Activated gamma-delta T cell (primary cell): ENCODE measurements around the gene NUP93.
"Not testable (repeated sequence)": the region's sequence is repeated elsewhere in the genome, so short reads cannot be mapped to it uniquely, and the experiment has no call there.

Source experiments
- DNase-seq: peaks from one replicate; lab custom pipeline; 2025; lab: John Stamatoyannopoulos, UW

Gene NUP93

DNA sequence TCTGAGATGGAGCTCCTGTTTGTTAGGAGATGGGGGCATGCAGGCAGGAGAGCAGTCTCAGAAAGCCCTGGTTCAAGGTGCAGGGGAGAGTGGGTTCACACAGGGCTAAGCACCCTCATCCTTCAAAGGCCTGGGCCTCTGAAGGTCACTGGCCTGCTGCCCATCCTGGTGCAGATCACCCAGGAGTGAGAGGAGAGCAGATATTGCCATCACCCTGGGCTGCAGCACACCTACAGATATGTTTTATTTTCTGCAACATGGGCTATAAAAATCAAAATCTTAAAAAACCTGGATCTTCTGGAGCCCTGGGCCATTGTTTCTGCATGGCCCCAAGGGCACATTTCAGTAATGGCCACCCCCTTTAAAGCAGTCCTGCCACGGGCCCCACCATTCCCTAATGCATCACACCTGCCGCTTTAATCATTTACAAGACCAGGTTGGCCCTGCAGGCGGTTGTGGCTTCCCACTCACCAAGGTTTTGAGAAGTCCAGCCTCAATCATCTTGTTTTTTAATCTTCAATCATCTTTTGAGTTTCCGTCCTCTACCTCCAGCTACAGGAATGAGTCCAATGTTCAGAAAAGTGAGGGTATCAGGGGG, 20.4 kb upstream of the NUP93 start:
- no peak for DNase-seq

DNA sequence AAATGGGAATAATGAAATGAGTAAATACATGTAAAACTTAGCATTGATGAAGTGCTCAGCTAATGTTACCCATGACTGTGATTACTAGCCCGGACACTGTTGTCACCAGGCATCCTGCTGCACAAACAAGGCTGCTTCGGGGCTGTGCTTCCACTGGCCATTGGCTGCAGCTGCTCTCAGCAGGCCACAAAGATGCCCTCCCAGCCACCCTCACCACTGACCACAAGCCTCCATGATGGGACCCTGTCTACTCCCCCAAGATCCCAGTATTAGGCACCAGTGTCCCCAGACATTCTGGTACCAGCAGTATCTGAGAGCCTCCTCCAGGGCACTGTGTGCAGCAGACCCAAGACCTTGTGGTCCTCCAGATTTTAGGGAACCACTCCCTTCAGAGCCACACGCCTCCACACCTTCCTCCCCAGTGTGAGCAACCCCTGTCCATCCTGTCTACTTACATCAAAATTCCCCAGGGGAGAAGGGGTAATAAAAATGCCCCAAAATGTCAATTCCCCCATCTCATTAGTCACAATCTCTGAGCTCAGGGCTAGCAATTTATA, 19.7 kb upstream of the NUP93 start:
- DNase-seq: no peak

DNA sequence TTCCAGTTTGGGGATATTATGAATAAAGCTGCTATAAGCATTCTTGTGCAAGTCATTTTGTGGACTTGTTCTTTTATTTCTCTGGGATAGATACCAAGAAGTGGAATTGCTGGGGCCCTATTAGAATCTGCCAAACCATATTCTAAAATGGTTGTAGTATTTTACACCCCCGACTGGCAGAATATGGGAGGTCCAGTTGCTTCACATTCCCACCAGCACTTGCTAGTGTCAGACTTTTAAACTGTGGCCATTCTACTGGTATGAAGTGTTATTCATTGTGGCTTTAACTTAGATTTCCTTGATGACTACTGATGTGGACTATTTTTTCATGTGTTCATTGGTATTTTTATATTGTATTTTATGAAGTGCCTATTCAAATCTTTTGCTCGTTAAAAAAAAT, 18.1 kb upstream of the NUP93 start:
- no peak for DNase-seq

DNA sequence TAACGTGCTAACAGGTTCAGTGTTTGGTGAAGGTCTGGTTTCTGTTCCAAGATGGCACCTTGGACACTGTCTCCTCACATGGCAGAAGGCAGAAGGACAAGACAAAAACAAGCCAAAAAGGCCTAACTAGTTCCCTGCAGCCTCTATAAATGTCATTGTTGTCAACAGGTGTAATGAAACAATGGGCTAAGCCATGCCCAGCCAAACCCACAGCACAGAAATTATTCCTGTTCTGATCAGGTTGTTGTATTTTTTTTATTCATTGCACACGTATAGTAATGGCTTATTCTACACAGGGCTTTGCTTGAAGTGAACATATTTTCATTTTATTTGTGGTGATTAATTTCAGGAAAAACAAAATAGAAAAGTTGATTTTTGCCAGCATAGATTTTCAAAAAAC, 16.1 kb upstream of the NUP93 start:
- DNase-seq: no peak

DNA sequence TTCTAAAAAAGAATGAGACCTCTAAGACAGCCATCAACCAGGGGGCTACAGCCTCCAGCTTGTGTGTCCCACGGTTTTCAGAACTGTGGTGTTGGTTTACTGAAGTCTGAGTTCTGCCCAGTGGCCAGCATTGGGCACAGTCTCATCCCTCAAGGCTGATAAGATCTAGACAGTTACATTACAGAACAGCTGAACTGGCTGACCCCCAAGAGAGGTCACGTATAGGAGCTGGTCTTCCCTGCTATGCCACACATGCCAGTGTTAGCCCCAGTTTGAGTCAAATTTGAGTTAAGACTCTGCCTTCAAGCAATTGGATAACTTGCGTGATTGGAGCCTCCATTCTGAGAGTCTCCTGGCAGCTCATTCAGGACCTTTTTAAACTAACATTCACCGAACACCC, 14.8 kb upstream of the NUP93 start:
- DNase-seq: no peak

DNA sequence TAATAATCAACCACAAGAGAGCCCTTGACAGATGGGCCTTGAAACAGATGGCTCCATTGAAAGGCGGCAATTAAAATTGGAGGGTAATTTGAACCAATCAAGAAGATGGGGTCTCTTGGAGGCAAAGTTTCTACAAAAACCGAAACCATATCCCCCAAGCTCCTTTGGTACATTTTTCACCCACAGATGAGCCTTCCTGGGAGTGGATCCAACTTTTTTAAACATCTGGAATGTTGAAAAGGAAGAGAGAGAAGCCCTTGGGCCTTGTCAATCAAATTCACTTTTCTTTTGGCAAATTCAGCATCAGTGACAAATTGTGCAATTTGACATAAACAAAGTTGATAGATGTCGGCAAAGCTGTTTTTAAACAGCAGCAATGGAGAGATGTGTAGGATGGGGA, 13.2 kb upstream of the NUP93 start:
- DNase-seq: no peak

DNA sequence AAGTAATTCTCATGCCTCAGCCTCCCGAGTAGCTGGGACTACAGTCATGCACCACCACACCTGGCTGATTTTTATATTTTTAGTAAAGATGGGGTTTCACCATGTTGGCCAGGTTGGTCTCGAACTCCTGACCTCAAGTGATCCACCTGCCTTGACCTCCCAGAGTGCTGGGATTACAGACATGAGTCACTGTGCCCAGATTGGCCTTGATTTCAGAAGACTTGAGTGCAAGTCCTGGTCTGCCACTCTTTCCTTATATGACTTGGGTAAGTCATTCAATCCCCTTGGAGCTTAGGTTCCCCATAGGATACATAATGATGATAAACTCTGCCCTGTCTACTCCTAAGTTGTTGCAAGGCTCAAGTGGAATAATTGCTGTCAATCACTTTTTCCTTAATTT, 12.4 kb upstream of the NUP93 start:
- DNase-seq: not testable (repeated sequence)

DNA sequence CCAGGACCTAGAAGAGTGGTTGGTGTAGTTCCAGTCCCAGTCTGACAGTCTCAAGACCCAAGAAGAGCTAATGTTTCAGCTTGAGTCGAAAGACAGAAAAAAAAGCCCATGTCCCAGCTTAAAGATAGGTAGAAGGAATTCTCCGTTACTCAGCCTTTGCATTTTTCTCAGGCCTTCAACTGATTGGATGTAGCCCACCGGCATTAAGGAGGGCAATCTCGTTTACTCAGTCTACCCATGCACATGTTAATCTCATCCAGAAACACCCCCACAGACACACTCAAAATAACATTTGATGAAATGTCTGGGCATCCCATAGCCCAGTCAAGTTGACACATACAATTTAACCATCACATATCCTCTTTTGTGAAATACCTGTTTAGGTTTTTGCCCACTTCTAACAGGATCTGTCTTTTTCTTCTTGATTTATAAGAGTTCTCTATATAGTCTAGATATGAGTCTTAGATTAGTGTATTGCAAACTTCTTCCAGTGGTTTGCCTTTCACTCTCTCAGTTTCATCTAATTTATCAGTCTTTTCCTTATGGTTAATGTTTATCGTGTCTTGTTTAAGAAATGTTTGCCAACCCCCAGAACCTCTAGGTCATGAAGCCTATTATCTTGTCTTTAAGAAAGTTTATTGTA, 7.6 kb upstream of the NUP93 start:
- no peak for DNase-seq

DNA sequence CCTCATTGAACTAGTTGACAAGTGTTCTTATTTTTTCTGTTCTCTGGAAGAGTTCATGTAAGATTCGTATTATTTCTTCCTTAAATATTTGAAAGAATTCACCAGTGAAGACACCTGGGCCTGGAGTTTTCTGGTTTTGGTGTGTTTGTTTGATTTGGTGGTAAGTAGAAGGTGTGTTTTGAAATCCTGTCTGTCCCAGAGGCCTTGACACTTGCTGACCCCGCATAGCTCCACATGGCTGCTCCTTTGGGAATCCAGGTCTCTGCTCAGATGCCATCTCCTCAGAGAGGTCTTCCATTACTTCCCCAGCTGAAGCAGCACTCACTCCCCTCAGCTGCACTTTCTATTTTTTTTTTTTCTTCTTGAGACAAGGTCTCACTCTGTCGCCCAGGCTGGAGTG, 5.7 kb upstream of the NUP93 start:
- DNase-seq: no peak

DNA sequence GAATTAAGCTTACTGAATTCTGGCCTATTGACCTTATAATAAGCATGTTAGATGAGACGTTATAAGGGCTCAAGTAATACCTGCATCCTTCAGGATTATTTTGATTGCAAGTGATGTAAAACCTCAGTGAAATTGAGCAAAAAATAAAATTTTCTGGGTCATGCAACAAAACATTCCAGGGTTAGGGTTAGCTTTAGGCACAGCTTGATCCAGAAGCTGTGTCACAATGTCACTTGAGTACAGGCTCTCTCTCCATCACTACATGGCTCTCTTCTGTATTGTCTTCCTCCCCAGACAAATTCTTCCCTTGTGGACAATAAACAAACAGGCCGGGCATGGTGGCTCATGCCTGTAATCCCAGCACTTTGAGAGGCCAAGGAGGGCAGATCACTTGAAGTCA, 3.6 kb upstream of the NUP93 start:
- DNase-seq: no peak

DNA sequence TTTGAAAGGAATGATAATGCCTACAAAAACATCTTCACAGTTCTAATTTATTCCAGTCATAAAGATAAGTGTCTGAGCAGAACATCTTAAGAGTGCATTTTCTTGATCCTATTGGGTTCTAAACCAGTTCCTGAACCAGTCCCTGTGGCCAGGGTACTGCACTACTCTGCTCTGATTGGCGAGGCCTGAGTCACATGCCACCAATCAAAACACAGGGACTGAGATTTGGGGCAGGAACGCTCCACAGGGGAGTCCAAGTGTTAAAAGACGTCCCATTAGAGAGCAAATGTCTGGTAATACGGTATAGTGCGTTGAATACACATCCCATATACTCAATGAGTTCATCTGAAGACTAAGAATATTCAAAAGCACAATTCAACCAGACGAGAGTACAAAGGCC, 3.0 kb upstream of the NUP93 start:
- DNase-seq: no peak

DNA sequence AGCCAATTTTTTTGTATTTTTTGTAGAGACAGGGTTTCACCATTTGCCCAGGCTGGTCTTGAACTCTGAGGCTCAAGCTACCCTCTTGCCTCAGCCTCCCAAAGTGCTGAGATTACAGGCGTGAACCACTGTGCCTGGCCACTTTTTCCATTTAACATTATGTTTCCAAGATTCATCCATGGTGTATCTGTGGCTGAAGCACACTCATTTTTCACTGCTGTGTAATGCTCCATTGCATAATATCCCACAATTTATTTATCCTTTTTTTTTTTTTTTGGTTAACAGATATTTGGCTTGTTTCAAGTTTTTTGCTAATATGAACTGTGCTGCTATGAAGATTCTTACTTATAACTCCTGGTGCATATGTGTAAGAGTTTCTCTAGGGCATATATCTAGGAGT, 1.9 kb upstream of the NUP93 start:
- no peak for DNase-seq

DNA sequence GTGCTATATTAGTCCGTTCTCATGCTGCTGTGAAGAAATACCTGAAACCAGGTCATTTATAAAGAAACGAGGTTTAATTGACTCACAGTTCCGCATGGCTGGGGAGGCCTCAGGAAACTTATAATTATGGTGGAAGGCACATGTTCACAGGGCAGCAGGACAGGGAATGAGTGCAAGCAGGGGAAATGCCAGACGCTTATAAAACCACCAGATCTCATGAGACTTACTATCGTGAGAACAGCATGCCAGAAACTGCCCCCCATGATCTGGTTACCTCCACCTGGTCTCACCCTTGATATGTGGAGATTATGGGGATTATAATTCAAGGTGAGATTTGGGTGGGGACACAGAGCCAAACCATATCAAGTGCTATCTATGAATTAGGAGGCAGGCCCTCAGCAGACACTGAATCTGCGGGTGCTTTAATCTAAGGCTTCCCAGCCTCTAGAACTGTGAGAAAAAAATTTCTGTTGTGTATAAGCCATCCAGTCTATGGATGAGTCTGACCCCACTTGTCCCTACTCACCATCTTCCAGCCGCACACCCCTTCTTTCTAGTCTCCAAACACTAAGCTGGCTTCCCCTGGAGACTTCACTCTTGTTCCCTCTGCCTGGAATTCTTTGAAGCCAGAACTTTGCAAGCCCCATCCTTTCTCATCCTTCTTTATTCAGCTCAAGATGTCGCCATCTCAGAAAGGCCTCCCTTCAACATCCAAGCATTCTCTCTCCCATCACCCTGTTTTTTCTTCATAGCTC, 772 bp upstream of the NUP93 start:
- no peak for DNase-seq

DNA sequence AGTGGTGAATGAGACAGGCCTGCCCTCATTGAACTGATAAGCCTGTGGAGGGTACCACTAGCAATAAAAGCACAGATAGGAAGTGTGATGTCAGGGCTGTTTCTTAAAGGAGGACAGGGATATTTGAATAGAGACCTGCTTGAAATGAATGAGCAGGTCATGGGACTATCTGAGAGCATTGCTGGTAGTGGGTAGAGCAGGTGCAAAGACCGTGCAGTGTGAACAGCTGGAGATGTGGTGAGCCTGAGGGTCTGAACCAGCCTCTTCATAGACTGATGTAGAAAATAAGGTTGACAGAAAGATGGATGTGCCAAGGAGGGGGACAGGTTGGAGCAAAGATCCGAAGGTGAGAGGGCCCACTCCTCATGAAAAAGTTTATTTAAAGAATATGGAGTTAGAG, 2.4 kb downstream of the NUP93 start:
- DNase-seq: no peak

DNA sequence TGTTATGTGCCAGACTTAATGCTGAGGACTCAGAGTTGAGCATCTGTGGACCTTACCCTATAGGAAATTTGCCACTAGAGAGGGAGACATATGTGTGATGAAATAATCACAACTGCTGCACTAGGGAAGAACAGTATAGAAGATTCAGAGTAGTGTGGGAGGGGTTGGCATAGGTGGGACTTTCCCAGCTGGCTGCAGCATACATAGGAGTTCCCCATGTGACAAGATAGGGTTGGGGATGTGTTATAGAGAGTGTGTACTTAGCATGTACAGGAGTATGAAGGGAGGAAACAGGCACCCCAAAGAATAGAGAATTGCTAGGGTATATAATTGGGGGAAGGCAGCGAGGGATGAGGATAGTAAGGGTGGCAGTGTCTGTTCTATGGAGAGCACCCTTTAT, 2.9 kb downstream of the NUP93 start:
- no peak for DNase-seq

DNA sequence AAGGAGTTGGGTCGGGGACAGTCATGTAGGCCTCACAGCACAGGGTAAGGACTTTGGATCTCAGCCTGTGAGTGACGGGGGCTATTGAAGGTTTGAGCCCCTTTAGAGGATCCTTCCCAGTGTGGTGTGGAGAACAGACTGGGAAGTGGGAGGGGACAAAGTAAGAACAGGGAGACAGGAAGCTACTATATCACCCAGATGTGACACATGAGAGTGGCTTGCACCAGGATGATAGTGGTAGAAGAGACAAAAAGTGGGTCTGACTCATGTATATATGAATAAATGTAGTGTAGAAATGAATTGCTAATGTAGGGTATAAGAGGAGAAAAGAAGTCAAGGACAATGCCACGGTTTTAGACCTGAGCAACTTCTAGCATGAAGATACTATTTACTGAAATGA, 4.5 kb downstream of the NUP93 start:
- DNase-seq: no peak

DNA sequence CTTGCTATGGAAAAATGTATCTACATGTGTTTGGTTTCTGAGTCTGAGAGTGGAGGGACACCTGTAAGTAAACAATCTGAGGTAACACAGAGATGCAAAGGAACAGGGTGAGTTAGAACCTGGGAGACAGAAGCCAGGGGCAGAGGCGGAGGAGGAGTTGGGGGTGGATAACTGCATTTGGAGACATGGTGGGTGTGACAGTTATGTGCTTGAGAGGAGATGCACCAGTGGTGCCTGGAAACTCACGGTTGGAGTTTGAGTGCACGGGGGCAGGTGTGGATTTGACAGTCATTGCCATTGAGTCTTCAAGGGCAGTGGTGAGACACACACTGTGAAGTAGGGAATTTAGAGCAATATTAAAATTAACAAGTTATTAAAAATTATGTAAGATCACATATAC, 6.5 kb downstream of the NUP93 start:
- DNase-seq: no peak

DNA sequence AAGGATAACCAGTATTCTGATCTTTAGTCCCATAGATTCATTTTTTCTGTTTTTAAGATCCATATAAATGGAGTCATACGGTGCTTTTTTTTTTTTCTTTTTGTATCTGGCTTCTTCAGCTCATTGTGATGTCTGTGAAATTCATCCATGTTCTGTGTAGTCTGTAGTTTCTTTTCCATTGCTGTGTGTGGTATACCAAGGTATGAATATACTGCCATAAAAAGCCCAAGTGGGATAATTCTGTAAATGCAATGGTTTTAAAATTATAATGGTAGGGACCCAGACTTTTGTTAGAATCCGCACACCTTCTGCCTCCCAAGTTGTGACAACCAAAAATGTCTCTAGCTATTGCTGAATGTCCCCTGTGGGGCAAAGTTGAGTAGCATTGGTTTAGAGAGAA, 7.6 kb downstream of the NUP93 start:
- no peak for DNase-seq

DNA sequence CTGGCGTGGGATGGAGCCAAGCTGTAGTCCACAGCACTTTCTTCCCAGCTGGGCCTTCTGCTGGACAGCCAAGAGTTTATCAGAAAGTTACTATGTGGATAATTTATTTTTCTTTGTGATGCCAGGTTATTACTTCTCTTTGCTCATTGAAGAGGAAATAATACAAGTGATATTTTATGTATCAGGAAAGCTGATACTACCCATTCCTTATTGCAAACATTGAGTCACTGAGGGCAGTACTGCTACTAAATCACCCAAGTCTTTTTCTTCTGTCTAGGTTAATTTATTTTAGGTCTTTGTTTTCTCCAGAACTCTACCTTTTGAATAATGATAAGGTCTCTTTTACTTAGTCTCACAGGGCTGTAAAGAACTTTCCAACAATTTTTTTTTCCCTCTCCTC, 8.3 kb downstream of the NUP93 start:
- no peak for DNase-seq

DNA sequence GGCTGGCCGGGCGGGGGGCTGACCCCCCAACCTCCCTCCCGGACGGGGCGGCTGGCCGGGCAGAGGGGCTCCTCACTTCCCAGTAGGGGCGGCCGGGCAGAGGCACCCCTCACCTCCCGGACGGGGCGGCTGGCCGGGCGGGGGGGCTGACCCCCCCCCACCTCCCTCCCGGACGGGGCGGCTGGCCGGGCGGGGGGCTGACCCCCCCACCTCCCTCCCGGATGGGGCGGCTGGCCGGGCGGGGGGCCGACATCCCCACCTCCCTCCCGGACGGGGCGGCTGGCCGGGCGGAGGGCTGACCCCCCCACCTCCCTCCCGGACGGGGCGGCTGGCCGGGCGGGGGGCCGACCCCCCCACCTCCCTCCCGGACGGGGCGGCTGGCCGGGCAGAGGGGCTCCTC, 9.4 kb downstream of the NUP93 start:
- not testable (repeated sequence) for DNase-seq

DNA sequence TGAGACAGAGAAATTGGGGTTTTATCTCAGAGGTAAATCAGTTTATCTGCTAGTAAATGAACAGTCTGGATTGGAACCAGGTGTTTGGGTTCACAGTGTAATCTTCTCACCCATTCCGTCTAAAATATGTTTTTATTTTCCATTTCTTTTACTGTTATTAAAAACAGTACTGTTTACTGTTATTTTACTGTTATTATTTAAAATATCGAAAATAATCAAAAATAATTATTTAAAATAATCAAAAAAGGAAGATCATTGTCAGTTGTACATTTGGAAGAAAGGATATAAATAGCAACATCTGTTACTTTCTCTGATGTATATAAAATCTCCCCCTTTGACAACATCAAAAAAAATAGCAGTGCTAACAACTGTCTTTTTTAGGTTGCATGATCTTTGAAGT, 11.5 kb downstream of the NUP93 start:
- DNase-seq: no peak

DNA sequence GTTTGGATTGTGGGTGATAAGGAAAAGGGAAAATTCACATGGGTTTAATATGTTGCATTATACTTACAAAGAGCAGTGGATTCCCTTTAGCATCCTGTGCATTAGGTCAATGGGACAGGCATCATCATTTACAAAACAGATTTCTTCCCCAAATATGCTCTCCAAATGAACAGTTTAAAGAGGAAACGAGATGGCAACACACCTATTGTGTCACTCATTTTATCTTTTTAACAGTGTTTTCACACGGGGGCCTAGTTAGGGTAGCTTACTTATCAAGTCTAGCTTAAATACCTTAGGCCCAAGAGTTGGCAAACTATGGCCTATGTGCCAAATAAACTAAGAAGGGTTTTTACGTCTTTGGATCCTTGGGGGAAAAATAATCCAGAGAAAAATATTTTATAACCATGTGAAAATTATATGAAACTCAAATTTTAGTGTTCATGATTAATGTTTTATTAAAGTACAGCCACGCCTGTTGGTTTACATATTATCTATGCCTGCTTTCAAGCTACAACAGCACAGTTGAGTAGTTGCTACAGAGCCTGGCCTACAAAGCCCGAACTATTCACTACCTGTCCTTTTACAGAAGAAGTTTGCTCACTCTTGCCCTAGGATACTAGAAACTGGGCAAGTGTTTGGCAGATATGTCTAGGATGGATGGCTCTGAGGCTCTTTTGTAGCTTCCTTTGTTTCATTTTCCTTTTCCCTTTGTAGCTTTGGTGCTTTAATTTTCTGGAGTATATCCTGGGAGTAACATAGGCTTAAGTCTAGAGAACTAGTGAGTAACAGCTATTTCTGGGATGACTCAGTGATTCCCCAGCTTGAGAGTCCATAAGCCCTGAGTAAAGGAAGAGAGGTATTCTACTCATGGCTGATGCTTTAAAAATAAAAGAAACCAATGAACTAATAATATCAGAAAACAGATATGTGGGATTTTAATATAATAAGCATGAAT, 12.4 kb downstream of the NUP93 start:
- no peak for DNase-seq
